ENCODE data around the gene PROCA1. TPM values are rescaled to one million over a fixed set of nuclear protein-coding genes. Genes with fewer than 3 reads are reported as not detected.

Gene PROCA1
- total RNA-seq, 1 experiment from 2014 or later: 14.2 TPM

GRCh38 chr17:28706471-28707338 lies 5.0 kb downstream of the PROCA1 start:
- no TSS peak for BruUV-seq (replicated peaks)
- Histone ChIP-seq H4K20me1 (ENCODE audit: insufficient read depth) (no peaks in the 10 kb centered on the region), H3K4me3 (no peak overlapping the region), H3K9me3 (ENCODE audit: insufficient read depth, low read depth) (no peaks in the 10 kb centered on the region), H3K27me3 (ENCODE audit: insufficient read depth, low read depth) (no peaks in the 10 kb centered on the region), H2AFZ (no peak overlapping the region), H3K36me3 (ENCODE audit: low read depth) (no peaks in the 10 kb centered on the region), H3K27ac (no peak overlapping the region), H3K4me2 (no peak overlapping the region), H3K9me2 (ENCODE audit: insufficient read depth) (no peaks in the 10 kb centered on the region), H3F3A (ENCODE audit: insufficient read depth, low read depth) (peaks cover 28% of the 10 kb centered on the region; the same call in 1 of the 2 replicates), H3K79me2 (ENCODE audit: low read depth) (no peaks in the 10 kb centered on the region), H3K4me1 (replicated peaks; ENCODE audit: insufficient read depth) (peaks cover 7% of the 10 kb centered on the region)
- no peak for TF ChIP-seq EZH2 (IDR thresholded peaks at IDR 0.05; ENCODE audit: low read depth)
- TF ChIP-seq CTCF (conservative IDR thresholded peaks at IDR 0.05): no peak
- intact Hi-C loops (cut with micrococcal nuclease; ENCODE audit: unreplicated experiment): no loop called here
- no peak for DNase-seq
- ChIA-PET POLR2A (ENCODE audit: unreplicated experiment) (no interaction called here), CTCF (no interaction called here)

- Histone ChIP-seq H3K4me3 (no peak overlapping the region), H3K79me2 (ENCODE audit: low read depth) (no peaks in the 10 kb centered on the region), H3K4me1 (replicated peaks; ENCODE audit: insufficient read depth) (peaks cover 7% of the 10 kb centered on the region), H4K20me1 (ENCODE audit: insufficient read depth) (no peaks in the 10 kb centered on the region), H3K27me3 (ENCODE audit: insufficient read depth, low read depth) (no peaks in the 10 kb centered on the region), H3K9me3 (ENCODE audit: insufficient read depth, low read depth) (no peaks in the 10 kb centered on the region), H3K36me3 (ENCODE audit: low read depth) (no peaks in the 10 kb centered on the region), H3K9me2 (ENCODE audit: insufficient read depth) (no peaks in the 10 kb centered on the region), H3K4me2 (no peak overlapping the region), H3K27ac (no peak overlapping the region), H3F3A (ENCODE audit: insufficient read depth, low read depth) (peaks cover 24% of the 10 kb centered on the region; the same call in 1 of the 2 replicates), H2AFZ (no peak overlapping the region)
- TF ChIP-seq EZH2 (IDR thresholded peaks at IDR 0.05; ENCODE audit: low read depth): no peak
- TF ChIP-seq CTCF (conservative IDR thresholded peaks at IDR 0.05): no peak
- BruUV-seq (replicated peaks): no TSS peak
- POLR2A ChIA-PET (ENCODE audit: unreplicated experiment): no interaction called here
- intact Hi-C loops (cut with micrococcal nuclease; ENCODE audit: unreplicated experiment): no loop called here
- DNase-seq: no peak
- CTCF ChIA-PET: interaction anchor here (0.9 kb wide), 1 partner anchor 21 kb away, joined by 3 read pairs; no protein-coding TSS in a partner anchor
Measured at GRCh38 chr17:28705728-28706334, 5.9 kb downstream of the PROCA1 start.

GRCh38 chr17:28705074-28705659 lies 6.5 kb downstream of the PROCA1 start:
- TF ChIP-seq CTCF (conservative IDR thresholded peaks at IDR 0.05): no peak
- TF ChIP-seq EZH2 (IDR thresholded peaks at IDR 0.05; ENCODE audit: low read depth): no peak
- no peaks in the 10 kb centered on the region for H3K79me2 ChIP-seq (ENCODE audit: low read depth)
- H3K36me3 ChIP-seq (ENCODE audit: low read depth): no peaks in the 10 kb centered on the region
- H2AFZ ChIP-seq: no peak overlapping the region
- ChIA-PET POLR2A (ENCODE audit: unreplicated experiment) (no interaction called here), CTCF (interaction anchor here (0.5 to 0.9 kb wide), 2 partner anchors 8 to 21 kb away, joined by 3 to 5 read pairs; no protein-coding TSS in a partner anchor)
- intact Hi-C loops (cut with micrococcal nuclease; ENCODE audit: unreplicated experiment): no loop called here
- H3K9me2 ChIP-seq (ENCODE audit: insufficient read depth): no peaks in the 10 kb centered on the region
- H3K9me3 ChIP-seq (ENCODE audit: insufficient read depth, low read depth): no peaks in the 10 kb centered on the region
- BruUV-seq (replicated peaks): no TSS peak
- no peak overlapping the region for H3K4me3 ChIP-seq
- no peak overlapping the region for H3K4me2 ChIP-seq
- H4K20me1 ChIP-seq (ENCODE audit: insufficient read depth): no peaks in the 10 kb centered on the region
- H3K27me3 ChIP-seq (ENCODE audit: insufficient read depth, low read depth): no peaks in the 10 kb centered on the region
- peaks cover 20% of the 10 kb centered on the region; the same call in 1 of the 2 replicates for H3F3A ChIP-seq (ENCODE audit: insufficient read depth, low read depth)
- no peak for DNase-seq
- no peak overlapping the region for H3K27ac ChIP-seq
- H3K4me1 ChIP-seq (replicated peaks; ENCODE audit: insufficient read depth): peaks cover 4% of the 10 kb centered on the region
